ENCODE measurements around the gene SLC35D1. TPM values are rescaled to one million over a fixed set of nuclear protein-coding genes. Genes with fewer than 3 reads are reported as not detected.
A peak's percentile ranks its signal among the peaks of the same experiment; 100 is the strongest.

SLC35D1 gene
- 10 to 100 TPM in 4 of 5 experiments, 1 to 10 TPM in 1; 9.8 to 25.7 (median 15.4) TPM for total RNA-seq
- polyA plus RNA-seq, result 1 to 10 TPM; 4.8 to 7.6 TPM
- total RNA-seq, result 55.7 reads per million, percentile 73 among the genes with 10 or more reads in this experiment

- Histone ChIP-seq H3K9me3 (ENCODE audit: control insufficient read depth in 2 of 3, low read length in 3 of 3) (no peaks in the 10 kb centered on the region), H3K27me3 (ENCODE audit: control insufficient read depth in 2 of 2, insufficient read depth in 2 of 2, low read length in 2 of 2) (no peaks in the 10 kb centered on the region), H3K27ac (ENCODE audit: low read depth, low read length) (peak within 1 kb of the TSS; percentile 96), H3K4me1 (ENCODE audit: control insufficient read depth in 2 of 2, insufficient read depth in 2 of 2, low read length in 2 of 2) (peaks cover 6 to 13% of the 10 kb centered on the region in 2 donors), H3K4me3 (ENCODE audit: low read length) (peak within 1 kb of the TSS; percentile 87), H3K36me3 (ENCODE audit: control insufficient read depth in 2 of 3, insufficient read depth in 3 of 3, low read length in 3 of 3) (peaks cover 0 to 18% (median 10%) of the 10 kb centered on the region in 3 experiments)
- DNase-seq (peak; percentile 65 to 88 (median 76)), ATAC-seq (peak; percentile 86)
- peaks cover 0 to 9% (median 0%) of the 10 kb centered on the region in 5 donors for H3K27me3 Mint-ChIP-seq
- peaks cover 0 to 12% (median 10%) of the 10 kb centered on the region in 5 donors for H3K36me3 Mint-ChIP-seq
- intact Hi-C loops (cut with micrococcal nuclease), result loop anchor here (1.0 to 10.0 kb wide), 24 partner anchors 10 to 1989 kb away; partner anchors contain the start of genes DNAI4 (in 2 of the 2), GADD45A (in 2 of the 2), MIER1 (in 2 of the 2) and SERBP1 (in 2 of the 2)
- peak within 1 kb of the TSS; percentile 80 to 99 (median 94) for H3K27ac Mint-ChIP-seq
- no peaks in the 10 kb centered on the region for H3K9me3 Mint-ChIP-seq
- CTCF ChIA-PET, result interaction anchor here (0.7 to 1.7 kb wide), 8 partner anchors 50 to 172 kb away, joined by 3 to 11 read pairs (median 3); no protein-coding TSS in a partner anchor
- H3K4me1 Mint-ChIP-seq, result peaks cover 17 to 37% (median 30%) of the 10 kb centered on the region in 7 donors
- POLR2A ChIA-PET, result interaction anchor here (0.6 to 4.1 kb wide), 22 partner anchors 8 to 631 kb away, joined by 3 to 16 read pairs (median 3); partner anchors contain the start of genes C1orf141, DNAI4 and MIER1
- peak within 1 kb of the TSS; percentile 90 to 97 (median 95) for H3K4me3 Mint-ChIP-seq
These were observed at the start of gene SLC35D1 for GRCh38 chr1:67053785-67054772. Gene SLC35D1, minus strand, starts transcription at chr1:67054148. Its CDS starts 135 bp downstream, at chr1:67054013.

DNA sequence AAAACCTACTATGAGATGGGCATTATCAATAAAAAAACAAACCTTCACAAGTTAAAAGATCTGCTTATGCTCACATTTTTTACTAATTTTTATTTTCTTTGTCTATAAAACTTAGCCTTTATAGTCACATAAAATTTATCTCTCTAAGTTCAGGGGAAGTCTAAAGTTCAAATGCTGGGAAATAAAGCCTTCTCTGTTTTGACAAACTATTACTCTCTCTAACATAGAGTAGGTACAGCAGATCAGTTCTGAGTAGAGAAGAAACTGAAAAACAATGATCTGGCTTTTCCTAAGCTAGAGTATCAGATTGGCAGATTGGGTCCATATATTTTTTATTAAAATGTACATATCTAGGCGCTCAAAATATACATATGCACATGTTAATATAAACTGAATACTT, 49.6 kb upstream of the SLC35D1 start:
- no peaks in the 10 kb centered on the region for H3K4me1 ChIP-seq (ENCODE audit: control insufficient read depth in 2 of 2, insufficient read depth in 2 of 2, low read length in 2 of 2)
- ChIA-PET POLR2A (no interaction called here), CTCF (no interaction called here)
- DNase-seq (no peak), ATAC-seq (no peak)
- H3K4me3 Mint-ChIP-seq, result no peak overlapping the region
- peaks cover 0 to 15% (median 8%) of the 10 kb centered on the region in 7 donors for H3K4me1 Mint-ChIP-seq
- no peak overlapping the region for H3K27ac ChIP-seq (ENCODE audit: low read depth, low read length)
- no peaks in the 10 kb centered on the region for H3K9me3 ChIP-seq (ENCODE audit: control insufficient read depth in 2 of 3, low read length in 3 of 3)
- no peaks in the 10 kb centered on the region for H3K27me3 ChIP-seq (ENCODE audit: control insufficient read depth in 2 of 2, insufficient read depth in 2 of 2, low read length in 2 of 2)
- no peaks in the 10 kb centered on the region for H3K36me3 Mint-ChIP-seq
- no peaks in the 10 kb centered on the region for H3K9me3 Mint-ChIP-seq
- no peaks in the 10 kb centered on the region for H3K36me3 ChIP-seq (ENCODE audit: control insufficient read depth in 2 of 3, insufficient read depth in 3 of 3, low read length in 3 of 3)
- intact Hi-C loops (cut with micrococcal nuclease), result no loop called here
- no peak overlapping the region for H3K27ac Mint-ChIP-seq
- H3K4me3 ChIP-seq (ENCODE audit: low read length), result no peak overlapping the region
- H3K27me3 Mint-ChIP-seq, result peaks cover 0 to 9% (median 0%) of the 10 kb centered on the region in 5 donors

GRCh38 chr1:67100833-67101232, 46.9 kb upstream of the SLC35D1 start:
- Histone ChIP-seq H3K27ac (ENCODE audit: low read depth, low read length) (no peak overlapping the region), H3K36me3 (ENCODE audit: control insufficient read depth in 2 of 3, insufficient read depth in 3 of 3, low read length in 3 of 3) (no peaks in the 10 kb centered on the region), H3K4me3 (ENCODE audit: low read length) (no peak overlapping the region), H3K27me3 (ENCODE audit: control insufficient read depth in 2 of 2, insufficient read depth in 2 of 2, low read length in 2 of 2) (no peaks in the 10 kb centered on the region), H3K9me3 (ENCODE audit: control insufficient read depth in 2 of 3, low read length in 3 of 3) (no peaks in the 10 kb centered on the region), H3K4me1 (ENCODE audit: control insufficient read depth in 2 of 2, insufficient read depth in 2 of 2, low read length in 2 of 2) (no peaks in the 10 kb centered on the region)
- ChIA-PET POLR2A (no interaction called here), CTCF (no interaction called here)
- intact Hi-C loops (cut with micrococcal nuclease), result no loop called here
- H3K27me3 Mint-ChIP-seq, result peaks cover 0 to 2% (median 0%) of the 10 kb centered on the region in 5 donors
- H3K27ac Mint-ChIP-seq, result no peak overlapping the region
- peaks cover 0 to 15% (median 8%) of the 10 kb centered on the region in 7 donors for H3K4me1 Mint-ChIP-seq
- no peak overlapping the region for H3K4me3 Mint-ChIP-seq
- DNase-seq (no peak), ATAC-seq (no peak)
- H3K9me3 Mint-ChIP-seq, result peaks cover 0 to 3% (median 0%) of the 10 kb centered on the region in 11 donors
- no peaks in the 10 kb centered on the region for H3K36me3 Mint-ChIP-seq

GRCh38 chr1:67097305-67097704, 43.4 kb upstream of the SLC35D1 start:
- DNase-seq (no peak), ATAC-seq (no peak)
- H3K36me3 ChIP-seq (ENCODE audit: control insufficient read depth in 2 of 3, insufficient read depth in 3 of 3, low read length in 3 of 3), result no peaks in the 10 kb centered on the region
- H3K27ac ChIP-seq (ENCODE audit: low read depth, low read length), result no peak overlapping the region
- Mint-ChIP-seq H3K4me3 (no peak overlapping the region), H3K27ac (peak overlapping the region in 1 of 9 donors; percentile 15), H3K9me3 (peaks cover 0 to 3% (median 0%) of the 10 kb centered on the region in 11 donors), H3K4me1 (peaks cover 0 to 15% (median 8%) of the 10 kb centered on the region in 7 donors), H3K36me3 (no peaks in the 10 kb centered on the region), H3K27me3 (peaks cover 0 to 11% (median 3%) of the 10 kb centered on the region in 5 donors)
- H3K4me1 ChIP-seq (ENCODE audit: control insufficient read depth in 2 of 2, insufficient read depth in 2 of 2, low read length in 2 of 2), result no peaks in the 10 kb centered on the region
- intact Hi-C loops (cut with micrococcal nuclease), result no loop called here
- no peak overlapping the region for H3K4me3 ChIP-seq (ENCODE audit: low read length)
- ChIA-PET POLR2A (no interaction called here), CTCF (no interaction called here)
- no peaks in the 10 kb centered on the region for H3K9me3 ChIP-seq (ENCODE audit: control insufficient read depth in 2 of 3, low read length in 3 of 3)
- no peaks in the 10 kb centered on the region for H3K27me3 ChIP-seq (ENCODE audit: control insufficient read depth in 2 of 2, insufficient read depth in 2 of 2, low read length in 2 of 2)

DNA sequence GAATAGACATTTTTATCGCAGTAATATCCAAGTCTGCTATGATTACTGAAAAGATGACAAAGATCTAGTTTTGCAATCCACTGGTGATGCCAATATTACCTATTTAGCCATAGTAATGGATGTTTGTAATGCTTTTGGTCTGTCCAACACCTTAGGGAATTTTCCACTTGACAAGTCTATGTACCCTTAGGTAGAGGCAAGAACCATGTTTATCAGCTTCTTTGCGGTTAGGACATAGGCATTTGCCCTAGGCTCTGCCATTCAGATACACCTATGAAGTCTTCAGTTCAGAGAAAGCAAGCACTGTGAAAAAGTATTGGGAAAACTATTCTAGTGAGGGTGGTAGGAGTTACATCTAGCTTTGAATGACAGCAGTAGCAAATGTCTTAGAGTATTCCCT, 40.2 kb upstream of the SLC35D1 start:
- no peaks in the 10 kb centered on the region for H3K9me3 ChIP-seq (ENCODE audit: control insufficient read depth in 2 of 3, low read length in 3 of 3)
- H3K4me1 Mint-ChIP-seq, result no peaks in the 10 kb centered on the region
- H3K4me3 ChIP-seq (ENCODE audit: low read length), result no peak overlapping the region
- H3K27ac ChIP-seq (ENCODE audit: low read depth, low read length), result no peak overlapping the region
- no peaks in the 10 kb centered on the region for H3K4me1 ChIP-seq (ENCODE audit: control insufficient read depth in 2 of 2, insufficient read depth in 2 of 2, low read length in 2 of 2)
- H3K27me3 Mint-ChIP-seq, result peaks cover 0 to 15% (median 3%) of the 10 kb centered on the region in 5 donors
- no peak overlapping the region for H3K4me3 Mint-ChIP-seq
- H3K36me3 Mint-ChIP-seq, result no peaks in the 10 kb centered on the region
- no peak overlapping the region for H3K27ac Mint-ChIP-seq
- ATAC-seq (no peak), DNase-seq (no peak)
- intact Hi-C loops (cut with micrococcal nuclease), result no loop called here
- no peaks in the 10 kb centered on the region for H3K36me3 ChIP-seq (ENCODE audit: control insufficient read depth in 2 of 3, insufficient read depth in 3 of 3, low read length in 3 of 3)
- ChIA-PET CTCF (no interaction called here), POLR2A (no interaction called here)
- H3K9me3 Mint-ChIP-seq, result peaks cover 0 to 6% (median 0%) of the 10 kb centered on the region in 11 donors
- H3K27me3 ChIP-seq (ENCODE audit: control insufficient read depth in 2 of 2, insufficient read depth in 2 of 2, low read length in 2 of 2), result no peaks in the 10 kb centered on the region

DNA sequence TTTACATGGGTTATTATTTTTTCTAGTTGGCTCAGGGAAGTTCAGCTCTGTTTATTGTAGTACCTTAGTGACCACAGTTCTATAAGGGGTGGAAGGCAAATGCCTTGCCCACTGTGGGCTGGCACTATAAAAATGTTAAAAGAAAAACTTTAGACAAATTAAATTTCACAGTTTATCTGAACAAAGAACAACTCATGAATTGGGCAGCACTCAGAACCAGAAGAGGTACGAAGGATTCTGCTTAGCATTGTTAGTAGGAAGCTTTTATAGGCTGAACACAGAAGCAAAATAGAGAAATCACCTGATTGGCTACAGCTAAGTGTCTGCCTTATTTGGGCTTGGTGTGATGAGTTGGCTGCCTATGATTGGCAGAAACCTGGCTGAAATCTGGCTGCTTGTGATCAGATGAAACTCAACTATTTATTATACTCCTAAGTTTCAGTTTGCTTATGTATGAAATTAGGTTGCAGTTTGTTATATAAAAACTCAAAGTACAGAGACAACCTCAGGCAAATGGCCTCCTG, 35.8 kb upstream of the SLC35D1 start:
- Mint-ChIP-seq H3K4me1 (peaks cover 0 to 2% (median 0%) of the 10 kb centered on the region in 7 donors), H3K27ac (no peak overlapping the region), H3K36me3 (peaks cover 0 to 4% (median 0%) of the 10 kb centered on the region in 5 donors), H3K4me3 (no peak overlapping the region), H3K27me3 (peaks cover 0 to 6% (median under 1%) of the 10 kb centered on the region in 5 donors), H3K9me3 (peaks cover 0 to 13% (median 1%) of the 10 kb centered on the region in 11 donors)
- Histone ChIP-seq H3K4me1 (ENCODE audit: control insufficient read depth in 2 of 2, insufficient read depth in 2 of 2, low read length in 2 of 2) (no peaks in the 10 kb centered on the region), H3K36me3 (ENCODE audit: control insufficient read depth in 2 of 3, insufficient read depth in 3 of 3, low read length in 3 of 3) (no peaks in the 10 kb centered on the region), H3K9me3 (ENCODE audit: control insufficient read depth in 2 of 3, low read length in 3 of 3) (no peaks in the 10 kb centered on the region), H3K27me3 (ENCODE audit: control insufficient read depth in 2 of 2, insufficient read depth in 2 of 2, low read length in 2 of 2) (no peaks in the 10 kb centered on the region), H3K27ac (ENCODE audit: low read depth, low read length) (no peak overlapping the region), H3K4me3 (ENCODE audit: low read length) (no peak overlapping the region)
- DNase-seq (no peak), ATAC-seq (no peak)
- intact Hi-C loops (cut with micrococcal nuclease), result no loop called here
- CTCF ChIA-PET, result interaction anchor here (0.5 kb wide), 1 partner anchor 48 kb away, joined by 6 read pairs; no protein-coding TSS in a partner anchor
- POLR2A ChIA-PET, result interaction anchor here (0.6 kb wide), 1 partner anchor 29 kb away, joined by 3 read pairs; no protein-coding TSS in a partner anchor
